Medulla oblongata (tissue), 1 donor: ENCODE results near the gene PDZD4.

Source experiments
- DNase-seq: peaks from one replicate; pipeline ENCODE4 v3.0.0-alpha.2; 2015; ENCODE audit errors: extremely low spot score

PDZD4 gene

GRCh38 chrX:153867139-153867538, 36.8 kb upstream of the PDZD4 start:
- DNase-seq = no peak

- DNase-seq = no peak
Measured at GRCh38 chrX:153866302-153867019, 36.1 kb upstream of the PDZD4 start.

- DNase-seq = no peak
Measured at GRCh38 chrX:153865685-153866084, 35.3 kb upstream of the PDZD4 start.

- no peak for DNase-seq
Measured at GRCh38 chrX:153865321-153865580, 34.9 kb upstream of the PDZD4 start.

- DNase-seq = no peak
Measured at GRCh38 chrX:153864561-153865320, 34.4 kb upstream of the PDZD4 start.

GRCh38 chrX:153864101-153864500, 33.8 kb upstream of the PDZD4 start:
- DNase-seq = no peak

GRCh38 chrX:153863251-153863991, 33.1 kb upstream of the PDZD4 start:
- no peak for DNase-seq

GRCh38 chrX:153862369-153863250, 32.3 kb upstream of the PDZD4 start:
- no peak for DNase-seq

GRCh38 chrX:153861733-153862310, 31.5 kb upstream of the PDZD4 start:
- DNase-seq = no peak

- DNase-seq = no peak
Measured at GRCh38 chrX:153861151-153861550, 30.8 kb upstream of the PDZD4 start.

GRCh38 chrX:153857348-153857903, 27.1 kb upstream of the PDZD4 start:
- DNase-seq = no peak

- DNase-seq = no peak
Measured at GRCh38 chrX:153854702-153855101, 24.4 kb upstream of the PDZD4 start.

- no peak for DNase-seq
Measured at GRCh38 chrX:153853902-153854267, 23.5 kb upstream of the PDZD4 start.

- DNase-seq = no peak
Measured at GRCh38 chrX:153853180-153853901, 23.0 kb upstream of the PDZD4 start.

- DNase-seq = no peak
Measured at GRCh38 chrX:153851981-153852380, 21.6 kb upstream of the PDZD4 start.

- DNase-seq = no peak
Measured at GRCh38 chrX:153848325-153848724, 18.0 kb upstream of the PDZD4 start.

- no peak for DNase-seq
Measured at GRCh38 chrX:153845842-153846241, 15.5 kb upstream of the PDZD4 start.

GRCh38 chrX:153845195-153845594, 14.9 kb upstream of the PDZD4 start:
- DNase-seq = no peak

- no peak for DNase-seq
Measured at GRCh38 chrX:153844509-153845082, 14.3 kb upstream of the PDZD4 start.

- DNase-seq = no peak
Measured at GRCh38 chrX:153836921-153837320, 6.6 kb upstream of the PDZD4 start.
